ENCODE measurements around the gene SSC5D. TPM values are rescaled to one million over a fixed set of nuclear protein-coding genes. Genes with fewer than 3 reads are reported as not detected.
A peak's percentile ranks its signal among the peaks of the same experiment; 100 is the strongest.

The SSC5D gene
- total and polyA plus RNA-seq, 9 of the 15 experiments (the other 6 are each of a cell fraction or from before 2014, with no cell fraction given), result 0.04 to 0.71 (median 0.14) TPM; not detected in 2

DNA sequence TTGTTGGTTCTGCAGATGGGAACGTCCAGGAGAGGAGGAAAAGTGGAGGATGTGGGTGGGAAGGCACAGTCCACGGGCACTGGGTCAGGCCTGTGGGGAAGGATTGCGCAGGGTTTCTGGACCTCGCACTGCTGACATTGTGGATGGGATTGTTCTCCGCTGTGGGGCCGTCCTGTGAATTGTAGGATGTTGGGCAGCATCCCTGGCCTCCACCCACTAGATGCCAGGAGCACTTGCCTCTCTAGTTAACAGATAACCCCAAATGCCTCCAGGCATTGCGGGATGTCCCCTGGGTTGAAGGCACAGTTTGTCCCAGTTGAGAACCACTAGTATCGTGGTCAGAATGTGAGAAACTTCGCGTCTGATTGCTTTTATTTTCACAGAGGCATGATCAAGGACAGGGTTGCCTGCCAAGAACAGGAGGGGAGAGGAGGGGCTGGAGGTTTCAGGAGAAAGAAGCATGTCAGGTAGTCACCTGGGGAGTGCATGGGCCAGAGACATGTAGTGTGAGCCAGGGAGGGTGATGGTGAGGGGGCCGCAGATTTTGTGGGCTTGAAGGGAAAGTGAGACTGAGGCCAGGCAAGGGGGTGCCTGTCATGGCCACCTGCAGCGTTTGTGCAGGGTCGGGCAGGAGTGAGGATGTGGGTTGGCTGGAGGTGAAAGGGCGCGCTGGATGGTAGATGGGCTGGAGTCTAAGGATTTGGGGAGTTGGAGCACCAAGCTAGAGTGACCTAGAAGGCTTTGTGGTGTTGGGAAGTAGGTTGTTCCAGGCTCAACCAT, 8.6 kb upstream of the SSC5D start:
- peak overlapping the region in 1 of 2 experiments; percentile 73; a peak in 2 of 4 replicates for H3K9ac ChIP-seq (ENCODE audit: insufficient read depth in 1 of 2, low read depth in 2 of 2, low read length in 2 of 2)
- no peak overlapping the region for H3K4me2 ChIP-seq (ENCODE audit: insufficient read depth, low read length)
- no TSS peak for BruUV-seq (replicated peaks)
- no peak overlapping the region for H3K4me3 ChIP-seq
- H3K27ac ChIP-seq (ENCODE audit: extremely low read depth, low read depth, low read length), result no peak overlapping the region
- intact Hi-C loops (cut with micrococcal nuclease), result no loop called here
- no peaks in the 10 kb centered on the region for H3K9me1 ChIP-seq (ENCODE audit: control insufficient read depth, insufficient read depth, low read length)
- CTCF ChIA-PET (ENCODE audit: low intra/inter-chr PET ratio), result no interaction called here
- 78% methylated on average over 14 of the region's 15 CpGs for WGBS (ENCODE audit: insufficient coverage, low coverage, missing lambda C conversion rate)
- H3K79me2 ChIP-seq (ENCODE audit: control insufficient read depth, insufficient read depth, low read length), result peaks cover 20% of the 10 kb centered on the region
- TF ChIP-seq FOS (IDR thresholded peaks at IDR 0.05; ENCODE audit: extremely low read depth, insufficient read length) (no peak), PTRF (tag; IDR thresholded peaks at IDR 0.05) (no peak), MIER1 (IDR thresholded peaks at IDR 0.05; ENCODE audit: low read depth) (no peak), TEAD4 (IDR thresholded peaks at IDR 0.05; ENCODE audit: low read length) (no peak), TEAD4 (CRISPR knock-in tag; IDR thresholded peaks at IDR 0.05; ENCODE audit: borderline replicate concordance) (no peak)
- TF ChIP-seq, protein P1, sequence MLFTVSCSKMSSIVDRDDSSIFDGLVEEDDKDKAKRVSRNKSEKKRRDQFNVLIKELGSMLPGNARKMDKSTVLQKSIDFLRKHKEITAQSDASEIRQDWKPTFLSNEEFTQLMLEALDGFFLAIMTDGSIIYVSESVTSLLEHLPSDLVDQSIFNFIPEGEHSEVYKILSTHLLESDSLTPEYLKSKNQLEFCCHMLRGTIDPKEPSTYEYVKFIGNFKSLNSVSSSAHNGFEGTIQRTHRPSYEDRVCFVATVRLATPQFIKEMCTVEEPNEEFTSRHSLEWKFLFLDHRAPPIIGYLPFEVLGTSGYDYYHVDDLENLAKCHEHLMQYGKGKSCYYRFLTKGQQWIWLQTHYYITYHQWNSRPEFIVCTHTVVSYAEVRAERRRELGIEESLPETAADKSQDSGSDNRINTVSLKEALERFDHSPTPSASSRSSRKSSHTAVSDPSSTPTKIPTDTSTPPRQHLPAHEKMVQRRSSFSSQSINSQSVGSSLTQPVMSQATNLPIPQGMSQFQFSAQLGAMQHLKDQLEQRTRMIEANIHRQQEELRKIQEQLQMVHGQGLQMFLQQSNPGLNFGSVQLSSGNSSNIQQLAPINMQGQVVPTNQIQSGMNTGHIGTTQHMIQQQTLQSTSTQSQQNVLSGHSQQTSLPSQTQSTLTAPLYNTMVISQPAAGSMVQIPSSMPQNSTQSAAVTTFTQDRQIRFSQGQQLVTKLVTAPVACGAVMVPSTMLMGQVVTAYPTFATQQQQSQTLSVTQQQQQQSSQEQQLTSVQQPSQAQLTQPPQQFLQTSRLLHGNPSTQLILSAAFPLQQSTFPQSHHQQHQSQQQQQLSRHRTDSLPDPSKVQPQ (CRISPR knock-in tag; IDR thresholded peaks at IDR 0.05; ENCODE audit: borderline replicate concordance), result no peak
- peaks cover 18 to 59% of the 10 kb centered on the region in 2 experiments for H3K4me1 ChIP-seq (replicated peaks in 1 of 2; ENCODE audit: control insufficient read depth in 2 of 2, insufficient read depth in 2 of 2, low read length in 2 of 2)
- H4K20me1 ChIP-seq (replicated peaks; ENCODE audit: control insufficient read depth, insufficient read depth, low read length), result no peaks in the 10 kb centered on the region
- H3K36me3 ChIP-seq (ENCODE audit: control insufficient read depth, insufficient read depth, low read length), result peaks cover 28% of the 10 kb centered on the region; the same call in 2 of the 3 replicates
- H2AFZ ChIP-seq (ENCODE audit: low read depth, low read length), result no peak overlapping the region
- DNase-seq (ENCODE audit: extremely low read depth in 1 of 4, low spot score in 3 of 4), result no peak
- H3K9me3 ChIP-seq (replicated peaks; ENCODE audit: control insufficient read depth, insufficient read depth, low read depth, low read length), result no peaks in the 10 kb centered on the region
- in situ Hi-C loops (cut with MboI), result no loop called here
- POLR2A ChIA-PET, result interaction anchor here (0.6 to 2.0 kb wide), 5 partner anchors 12 to 145 kb away, joined by 3 to 6 read pairs (median 3); partner anchors contain the start of gene ZNF784
- H3K27me3 ChIP-seq (ENCODE audit: control insufficient read depth in 2 of 2, insufficient read depth in 2 of 2, low read length in 2 of 2), result no peaks in the 10 kb centered on the region
- no peak for FAIRE-seq
- no peak for ATAC-seq
